Thoracic aorta (tissue), 2 donors: ENCODE measurements around the gene NCF4. TPM values are rescaled to one million over a fixed set of nuclear protein-coding genes. Genes with fewer than 3 reads are reported as not detected.

Experiments
- ATAC-seq: fragments of 150-250 bp; one replicate; pipeline ENCODE4 v1.8.0; 2017; ENCODE audit warnings: low read depth; ENCODE audit not compliant: insufficient number of reproducible peaks, low FRiP score
- DNase-seq: peaks from one replicate; pipeline ENCODE4 v3.0.0-alpha.2; 2020; ENCODE audit warnings: low spot score
- H3K27ac ChIP-seq, 2 donors: fragments of 200-600 bp; sonication (generic); 1 replicate in 1 of 2; 2 replicates in 1 of 2; pipeline ENCODE4 v1.5.1; 2016; ENCODE audit warnings: mild to moderate bottlenecking in 2 of 2, moderate library complexity in 2 of 2
- H3K27me3 ChIP-seq: fragments of 200-600 bp; sonication (generic); replicated peaks from 2 replicates; pipeline ENCODE4 v1.6.0; 2016; ENCODE audit warnings: mild to moderate bottlenecking; ENCODE audit not compliant: insufficient read depth
- H3K36me3 ChIP-seq: fragments of 200-600 bp; sonication (generic); one replicate; pipeline ENCODE4 v1.5.1; 2016
- H3K4me1 ChIP-seq, 2 donors: fragments of 200-600 bp; sonication (generic); 1 replicate in 1 of 2; 2 replicates in 1 of 2; pipeline versions ENCODE4 v1.5.1 to v1.6.0; 2016; ENCODE audit warnings: low read depth in 2 of 2, mild to moderate bottlenecking in 1 of 2; ENCODE audit not compliant: control insufficient read depth in 1 of 2
- H3K4me3 ChIP-seq: fragments of 200-600 bp; sonication (generic); 2 replicates; pipeline ENCODE4 v1.5.1; 2016; ENCODE audit warnings: mild to moderate bottlenecking
- H3K9me3 ChIP-seq: fragments of 200-600 bp; sonication (generic); 2 replicates; pipeline ENCODE4 v1.5.1; 2016
- total RNA-seq, 2 donors: library from RNA; depleted of rRNA; stranded (reverse); fragments of >200 nt; gene quantifications; one replicate each; pipeline versions ENCODE4 v1.1.0 to v1.2.3, GENCODE V29; 2016
- TF ChIP-seq, protein P1 (sequence below): fragments of 200-600 bp; sonication (generic); IDR thresholded peaks from one replicate; pipeline ENCODE4 v1.5.1; 2019; ENCODE audit warnings: antibody characterized with exemption

NCF4 gene
- total RNA-seq, 2 donors from 2014 or later, result 38.1 to 68.8 TPM

DNA sequence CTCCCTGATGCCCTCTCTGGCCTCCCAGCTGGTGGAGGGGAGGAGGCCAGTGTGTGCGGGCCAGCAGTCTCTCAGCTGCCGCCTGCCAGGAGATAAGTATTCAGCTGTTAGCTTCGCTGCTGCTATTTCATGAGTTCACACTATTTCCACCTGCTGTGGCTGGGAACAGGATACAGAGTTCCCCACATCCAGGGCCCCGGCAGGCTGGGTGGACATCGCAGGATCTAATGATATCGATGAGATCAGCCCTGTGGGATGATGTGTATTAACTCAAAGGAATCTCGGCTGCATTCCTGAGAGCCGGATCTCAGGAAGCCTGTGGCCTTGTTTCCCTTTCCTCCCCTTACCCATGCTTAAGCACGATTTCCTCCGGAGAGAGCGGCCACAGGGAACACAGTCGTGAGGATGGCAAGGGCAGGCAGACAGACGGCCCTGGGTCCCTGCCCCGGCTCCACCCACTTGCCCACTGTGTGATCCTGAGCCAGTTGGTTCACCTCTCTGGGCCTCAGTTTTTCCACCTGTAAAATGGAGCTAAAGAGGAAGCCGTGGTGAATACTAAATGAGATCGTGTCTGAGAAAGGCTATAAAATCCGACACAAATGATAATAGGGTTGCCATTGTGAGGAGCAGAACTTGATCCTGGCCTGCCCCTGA, 37.5 kb upstream of the NCF4 start:
- TF ChIP-seq, protein P1, sequence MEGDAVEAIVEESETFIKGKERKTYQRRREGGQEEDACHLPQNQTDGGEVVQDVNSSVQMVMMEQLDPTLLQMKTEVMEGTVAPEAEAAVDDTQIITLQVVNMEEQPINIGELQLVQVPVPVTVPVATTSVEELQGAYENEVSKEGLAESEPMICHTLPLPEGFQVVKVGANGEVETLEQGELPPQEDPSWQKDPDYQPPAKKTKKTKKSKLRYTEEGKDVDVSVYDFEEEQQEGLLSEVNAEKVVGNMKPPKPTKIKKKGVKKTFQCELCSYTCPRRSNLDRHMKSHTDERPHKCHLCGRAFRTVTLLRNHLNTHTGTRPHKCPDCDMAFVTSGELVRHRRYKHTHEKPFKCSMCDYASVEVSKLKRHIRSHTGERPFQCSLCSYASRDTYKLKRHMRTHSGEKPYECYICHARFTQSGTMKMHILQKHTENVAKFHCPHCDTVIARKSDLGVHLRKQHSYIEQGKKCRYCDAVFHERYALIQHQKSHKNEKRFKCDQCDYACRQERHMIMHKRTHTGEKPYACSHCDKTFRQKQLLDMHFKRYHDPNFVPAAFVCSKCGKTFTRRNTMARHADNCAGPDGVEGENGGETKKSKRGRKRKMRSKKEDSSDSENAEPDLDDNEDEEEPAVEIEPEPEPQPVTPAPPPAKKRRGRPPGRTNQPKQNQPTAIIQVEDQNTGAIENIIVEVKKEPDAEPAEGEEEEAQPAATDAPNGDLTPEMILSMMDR, result no peak
- no peak for ATAC-seq

GRCh38 chr22:36824655-36825054, 36.2 kb upstream of the NCF4 start:
- ATAC-seq, result no peak
- H3K4me1 ChIP-seq, result no peaks in the 10 kb centered on the region

More for the DNA sequence above, 37.5 kb upstream of the NCF4 start:
- Histone ChIP-seq H3K27me3 (no peaks in the 10 kb centered on the region), H3K9me3 (no peaks in the 10 kb centered on the region), H3K4me3 (no peak overlapping the region), H3K36me3 (no peaks in the 10 kb centered on the region), H3K27ac (no peak overlapping the region), H3K4me1 (no peaks in the 10 kb centered on the region)
- no peak for DNase-seq

GRCh38 chr22:36826262-36826661, 34.5 kb upstream of the NCF4 start:
- Histone ChIP-seq H3K4me1 (no peaks in the 10 kb centered on the region), H3K27ac (no peak overlapping the region), H3K9me3 (no peaks in the 10 kb centered on the region), H3K36me3 (no peaks in the 10 kb centered on the region), H3K27me3 (no peaks in the 10 kb centered on the region), H3K4me3 (no peak overlapping the region)
- ATAC-seq (no peak), DNase-seq (no peak)
- TF ChIP-seq, protein P1, result no peak

More at GRCh38 chr22:36824655-36825054, 36.2 kb upstream of the NCF4 start:
- Histone ChIP-seq H3K27ac (no peak overlapping the region), H3K4me3 (no peak overlapping the region), H3K9me3 (no peaks in the 10 kb centered on the region), H3K27me3 (no peaks in the 10 kb centered on the region), H3K36me3 (no peaks in the 10 kb centered on the region)
- no peak for DNase-seq
- TF ChIP-seq, protein P1, result no peak

DNA sequence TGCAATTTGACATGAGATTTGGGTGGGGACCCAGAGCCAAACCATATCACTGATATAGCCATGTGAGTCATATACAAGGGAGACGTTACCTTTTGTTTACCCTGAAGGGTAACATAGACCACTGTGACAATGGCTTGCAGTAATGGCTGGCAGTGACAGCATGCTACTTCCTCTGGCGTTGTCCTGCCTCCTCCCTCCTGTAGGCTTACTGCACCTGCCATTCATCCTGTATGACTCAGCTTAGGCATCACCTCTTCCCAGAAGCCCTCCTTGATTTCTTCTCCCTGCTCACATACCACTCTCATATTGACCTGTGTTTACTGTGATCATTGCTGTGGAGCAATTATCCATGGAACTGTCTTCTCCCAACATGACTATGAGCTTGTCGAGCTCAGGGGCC, 32.0 kb upstream of the NCF4 start:
- no peak overlapping the region for H3K27ac ChIP-seq
- no peaks in the 10 kb centered on the region for H3K27me3 ChIP-seq
- no peaks in the 10 kb centered on the region for H3K36me3 ChIP-seq
- H3K4me1 ChIP-seq, result no peaks in the 10 kb centered on the region
- TF ChIP-seq, protein P1, result no peak
- no peaks in the 10 kb centered on the region for H3K9me3 ChIP-seq
- DNase-seq (no peak), ATAC-seq (no peak)
- H3K4me3 ChIP-seq, result no peak overlapping the region

DNA sequence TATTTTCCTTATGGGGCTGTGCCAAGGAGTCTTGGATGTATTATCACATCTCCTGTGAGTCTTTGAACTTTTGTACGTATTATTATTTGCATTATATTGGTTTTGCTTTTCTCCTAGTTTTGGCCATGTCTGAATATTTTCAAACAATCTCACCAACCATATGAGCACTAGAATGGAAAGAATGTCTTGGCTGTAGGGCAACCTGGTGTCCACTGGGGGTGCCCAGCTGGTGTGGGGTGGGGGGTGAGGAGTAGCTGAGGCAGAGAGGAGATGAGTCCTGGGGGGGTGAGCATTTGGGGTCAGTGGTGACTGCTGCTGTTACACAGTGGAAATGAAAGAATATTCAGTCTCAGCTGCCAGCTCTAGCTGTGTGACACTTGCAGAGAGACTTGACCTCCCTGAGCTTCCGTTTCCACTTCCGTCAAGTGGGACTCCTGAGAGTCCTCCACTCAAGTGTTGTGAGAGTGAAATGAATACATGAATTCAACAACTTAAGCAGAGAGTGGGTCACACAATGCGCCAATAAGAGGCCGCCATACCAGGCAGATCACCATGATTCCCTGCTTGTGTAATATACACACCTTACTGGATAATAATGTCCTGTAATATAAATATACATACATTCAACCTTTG, 31.3 kb upstream of the NCF4 start:
- no peak overlapping the region for H3K27ac ChIP-seq

More for the DNA sequence above, 31.3 kb upstream of the NCF4 start:
- Histone ChIP-seq H3K4me1 (no peaks in the 10 kb centered on the region), H3K36me3 (no peaks in the 10 kb centered on the region), H3K4me3 (no peak overlapping the region), H3K9me3 (no peaks in the 10 kb centered on the region), H3K27me3 (no peaks in the 10 kb centered on the region)
- DNase-seq (no peak), ATAC-seq (no peak)
- TF ChIP-seq, protein P1, result no peak
